ENCODE data around the gene PEX16. TPM values are rescaled to one million over a fixed set of nuclear protein-coding genes. Genes with fewer than 3 reads are reported as not detected.

Gene PEX16
- total and polyA plus RNA-seq, 9 of the 15 experiments (the other 6 are each of a cell fraction or from before 2014, with no cell fraction given), result 1.5 to 43.9 (median 14.6) TPM

- TF ChIP-seq, protein P1, sequence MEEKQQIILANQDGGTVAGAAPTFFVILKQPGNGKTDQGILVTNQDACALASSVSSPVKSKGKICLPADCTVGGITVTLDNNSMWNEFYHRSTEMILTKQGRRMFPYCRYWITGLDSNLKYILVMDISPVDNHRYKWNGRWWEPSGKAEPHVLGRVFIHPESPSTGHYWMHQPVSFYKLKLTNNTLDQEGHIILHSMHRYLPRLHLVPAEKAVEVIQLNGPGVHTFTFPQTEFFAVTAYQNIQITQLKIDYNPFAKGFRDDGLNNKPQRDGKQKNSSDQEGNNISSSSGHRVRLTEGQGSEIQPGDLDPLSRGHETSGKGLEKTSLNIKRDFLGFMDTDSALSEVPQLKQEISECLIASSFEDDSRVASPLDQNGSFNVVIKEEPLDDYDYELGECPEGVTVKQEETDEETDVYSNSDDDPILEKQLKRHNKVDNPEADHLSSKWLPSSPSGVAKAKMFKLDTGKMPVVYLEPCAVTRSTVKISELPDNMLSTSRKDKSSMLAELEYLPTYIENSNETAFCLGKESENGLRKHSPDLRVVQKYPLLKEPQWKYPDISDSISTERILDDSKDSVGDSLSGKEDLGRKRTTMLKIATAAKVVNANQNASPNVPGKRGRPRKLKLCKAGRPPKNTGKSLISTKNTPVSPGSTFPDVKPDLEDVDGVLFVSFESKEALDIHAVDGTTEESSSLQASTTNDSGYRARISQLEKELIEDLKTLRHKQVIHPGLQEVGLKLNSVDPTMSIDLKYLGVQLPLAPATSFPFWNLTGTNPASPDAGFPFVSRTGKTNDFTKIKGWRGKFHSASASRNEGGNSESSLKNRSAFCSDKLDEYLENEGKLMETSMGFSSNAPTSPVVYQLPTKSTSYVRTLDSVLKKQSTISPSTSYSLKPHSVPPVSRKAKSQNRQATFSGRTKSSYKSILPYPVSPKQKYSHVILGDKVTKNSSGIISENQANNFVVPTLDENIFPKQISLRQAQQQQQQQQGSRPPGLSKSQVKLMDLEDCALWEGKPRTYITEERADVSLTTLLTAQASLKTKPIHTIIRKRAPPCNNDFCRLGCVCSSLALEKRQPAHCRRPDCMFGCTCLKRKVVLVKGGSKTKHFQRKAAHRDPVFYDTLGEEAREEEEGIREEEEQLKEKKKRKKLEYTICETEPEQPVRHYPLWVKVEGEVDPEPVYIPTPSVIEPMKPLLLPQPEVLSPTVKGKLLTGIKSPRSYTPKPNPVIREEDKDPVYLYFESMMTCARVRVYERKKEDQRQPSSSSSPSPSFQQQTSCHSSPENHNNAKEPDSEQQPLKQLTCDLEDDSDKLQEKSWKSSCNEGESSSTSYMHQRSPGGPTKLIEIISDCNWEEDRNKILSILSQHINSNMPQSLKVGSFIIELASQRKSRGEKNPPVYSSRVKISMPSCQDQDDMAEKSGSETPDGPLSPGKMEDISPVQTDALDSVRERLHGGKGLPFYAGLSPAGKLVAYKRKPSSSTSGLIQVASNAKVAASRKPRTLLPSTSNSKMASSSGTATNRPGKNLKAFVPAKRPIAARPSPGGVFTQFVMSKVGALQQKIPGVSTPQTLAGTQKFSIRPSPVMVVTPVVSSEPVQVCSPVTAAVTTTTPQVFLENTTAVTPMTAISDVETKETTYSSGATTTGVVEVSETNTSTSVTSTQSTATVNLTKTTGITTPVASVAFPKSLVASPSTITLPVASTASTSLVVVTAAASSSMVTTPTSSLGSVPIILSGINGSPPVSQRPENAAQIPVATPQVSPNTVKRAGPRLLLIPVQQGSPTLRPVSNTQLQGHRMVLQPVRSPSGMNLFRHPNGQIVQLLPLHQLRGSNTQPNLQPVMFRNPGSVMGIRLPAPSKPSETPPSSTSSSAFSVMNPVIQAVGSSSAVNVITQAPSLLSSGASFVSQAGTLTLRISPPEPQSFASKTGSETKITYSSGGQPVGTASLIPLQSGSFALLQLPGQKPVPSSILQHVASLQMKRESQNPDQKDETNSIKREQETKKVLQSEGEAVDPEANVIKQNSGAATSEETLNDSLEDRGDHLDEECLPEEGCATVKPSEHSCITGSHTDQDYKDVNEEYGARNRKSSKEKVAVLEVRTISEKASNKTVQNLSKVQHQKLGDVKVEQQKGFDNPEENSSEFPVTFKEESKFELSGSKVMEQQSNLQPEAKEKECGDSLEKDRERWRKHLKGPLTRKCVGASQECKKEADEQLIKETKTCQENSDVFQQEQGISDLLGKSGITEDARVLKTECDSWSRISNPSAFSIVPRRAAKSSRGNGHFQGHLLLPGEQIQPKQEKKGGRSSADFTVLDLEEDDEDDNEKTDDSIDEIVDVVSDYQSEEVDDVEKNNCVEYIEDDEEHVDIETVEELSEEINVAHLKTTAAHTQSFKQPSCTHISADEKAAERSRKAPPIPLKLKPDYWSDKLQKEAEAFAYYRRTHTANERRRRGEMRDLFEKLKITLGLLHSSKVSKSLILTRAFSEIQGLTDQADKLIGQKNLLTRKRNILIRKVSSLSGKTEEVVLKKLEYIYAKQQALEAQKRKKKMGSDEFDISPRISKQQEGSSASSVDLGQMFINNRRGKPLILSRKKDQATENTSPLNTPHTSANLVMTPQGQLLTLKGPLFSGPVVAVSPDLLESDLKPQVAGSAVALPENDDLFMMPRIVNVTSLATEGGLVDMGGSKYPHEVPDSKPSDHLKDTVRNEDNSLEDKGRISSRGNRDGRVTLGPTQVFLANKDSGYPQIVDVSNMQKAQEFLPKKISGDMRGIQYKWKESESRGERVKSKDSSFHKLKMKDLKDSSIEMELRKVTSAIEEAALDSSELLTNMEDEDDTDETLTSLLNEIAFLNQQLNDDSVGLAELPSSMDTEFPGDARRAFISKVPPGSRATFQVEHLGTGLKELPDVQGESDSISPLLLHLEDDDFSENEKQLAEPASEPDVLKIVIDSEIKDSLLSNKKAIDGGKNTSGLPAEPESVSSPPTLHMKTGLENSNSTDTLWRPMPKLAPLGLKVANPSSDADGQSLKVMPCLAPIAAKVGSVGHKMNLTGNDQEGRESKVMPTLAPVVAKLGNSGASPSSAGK (IDR thresholded peaks at IDR 0.05), result peak; percentile 84
- peak; percentile 93 for TF ChIP-seq L3MBTL2 (IDR thresholded peaks at IDR 0.05)
- 0 out of 2 replicates have a peak, but pooled peaks have one; percentile 47 for TF ChIP-seq GABPB1 (CRISPR knock-in tag; IDR thresholded peaks at IDR 0.05)
- peak; percentile 6 for TF ChIP-seq PRDM10 (IDR thresholded peaks at IDR 0.05; ENCODE audit: partially characterized antibody)
- TF ChIP-seq SMAD4 (CRISPR knock-in tag; conservative IDR thresholded peaks at IDR 0.05), result peak; percentile 58; the same call in 1 of the 2 replicates
- TF ChIP-seq CREB1 (IDR thresholded peaks at IDR 0.05), result no peak
- peak; percentile 36; the same call in 1 of the 2 replicates for TF ChIP-seq CREB1 (CRISPR knock-in tag; IDR thresholded peaks at IDR 0.05)
- peak; percentile 67 for TF ChIP-seq TEAD4 (IDR thresholded peaks at IDR 0.05; ENCODE audit: low read length)
- TF ChIP-seq TEAD4 (CRISPR knock-in tag; IDR thresholded peaks at IDR 0.05; ENCODE audit: borderline replicate concordance), result no peak
- peak; percentile 72; the same call in 1 of the 2 replicates for TF ChIP-seq HMBOX1 (IDR thresholded peaks at IDR 0.05)
- TF ChIP-seq RAD21 (CRISPR knock-in tag; conservative IDR thresholded peaks at IDR 0.05 in 1 of 2, IDR thresholded peaks at IDR 0.05 in 1 of 2), result peak; percentile 90 to 97
- TF ChIP-seq RAD51 (IDR thresholded peaks at IDR 0.05; ENCODE audit: borderline replicate concordance, low read depth), result peak; percentile 32; the same call in 1 of the 2 replicates
These were observed 47.3 kb upstream of the PEX16 start (continued) for GRCh38 chr11:45964911-45965389.

Data from K562 (cell line).